ENCODE data around the gene LSM8. TPM values are rescaled to one million over a fixed set of nuclear protein-coding genes. Genes with fewer than 3 reads are reported as not detected.

Gene LSM8
- polyA plus RNA-seq, 1 donor (not counting 4 experiments of a cell fraction or from before 2014, with no cell fraction given) = 50.2 TPM

DNA sequence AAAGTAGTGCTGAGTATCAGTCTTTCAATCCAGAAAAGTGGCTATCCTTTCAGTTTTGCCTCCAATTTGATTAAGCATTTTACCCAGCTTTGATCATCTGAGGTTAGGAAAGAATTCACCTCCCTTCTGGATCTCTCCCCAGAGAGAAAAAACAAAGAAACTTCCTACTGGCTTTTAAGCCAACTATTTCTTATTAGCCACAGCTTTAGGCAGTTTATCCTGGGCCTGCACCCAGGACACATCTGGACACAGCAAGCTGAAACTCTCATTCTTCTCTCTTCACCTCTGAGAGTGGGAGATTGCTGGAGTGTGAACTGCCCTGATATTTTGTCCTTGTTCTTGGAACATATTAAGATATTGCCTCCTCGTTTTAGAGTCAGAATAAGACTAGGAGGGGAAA, 43.5 kb upstream of the LSM8 start:
- no peaks in the 10 kb centered on the region for H3K9me3 ChIP-seq (ENCODE audit: control insufficient read depth, low read depth, low read length)
- FAIRE-seq = peak; percentile 23
- no peaks in the 10 kb centered on the region for H3K79me2 ChIP-seq (ENCODE audit: control insufficient read depth, insufficient read depth, low read length)
- TF ChIP-seq, protein P1, sequence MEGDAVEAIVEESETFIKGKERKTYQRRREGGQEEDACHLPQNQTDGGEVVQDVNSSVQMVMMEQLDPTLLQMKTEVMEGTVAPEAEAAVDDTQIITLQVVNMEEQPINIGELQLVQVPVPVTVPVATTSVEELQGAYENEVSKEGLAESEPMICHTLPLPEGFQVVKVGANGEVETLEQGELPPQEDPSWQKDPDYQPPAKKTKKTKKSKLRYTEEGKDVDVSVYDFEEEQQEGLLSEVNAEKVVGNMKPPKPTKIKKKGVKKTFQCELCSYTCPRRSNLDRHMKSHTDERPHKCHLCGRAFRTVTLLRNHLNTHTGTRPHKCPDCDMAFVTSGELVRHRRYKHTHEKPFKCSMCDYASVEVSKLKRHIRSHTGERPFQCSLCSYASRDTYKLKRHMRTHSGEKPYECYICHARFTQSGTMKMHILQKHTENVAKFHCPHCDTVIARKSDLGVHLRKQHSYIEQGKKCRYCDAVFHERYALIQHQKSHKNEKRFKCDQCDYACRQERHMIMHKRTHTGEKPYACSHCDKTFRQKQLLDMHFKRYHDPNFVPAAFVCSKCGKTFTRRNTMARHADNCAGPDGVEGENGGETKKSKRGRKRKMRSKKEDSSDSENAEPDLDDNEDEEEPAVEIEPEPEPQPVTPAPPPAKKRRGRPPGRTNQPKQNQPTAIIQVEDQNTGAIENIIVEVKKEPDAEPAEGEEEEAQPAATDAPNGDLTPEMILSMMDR (optimal IDR thresholded peaks at IDR 0.05 in 1 of 3, IDR thresholded peaks at IDR 0.05 in 1 of 3, conservative IDR thresholded peaks at IDR 0.05 in 1 of 3; ENCODE audit: extremely low read depth in 1 of 3, insufficient read depth in 2 of 3, low read length in 3 of 3) = no peak
- no peak for TF ChIP-seq EZH2 (IDR thresholded peaks at IDR 0.05; ENCODE audit: low read length)
- H3K4me2 ChIP-seq (ENCODE audit: control insufficient read depth, extremely low read depth, insufficient read depth, low read depth, low read length) = no peak overlapping the region
- no peaks in the 10 kb centered on the region for H3K36me3 ChIP-seq (ENCODE audit: control insufficient read depth in 2 of 2, extremely low read depth in 1 of 2, insufficient read depth in 2 of 2, low read length in 2 of 2)
- dilution Hi-C loops (cut with MboI; ENCODE audit: extremely low pct_ligation_motif_present, low sequenced_read_pairs) = no loop called here
- no peaks in the 10 kb centered on the region for H3K27me3 ChIP-seq (ENCODE audit: control insufficient read depth, extremely low read depth, insufficient read depth, low read length)
- H2AFZ ChIP-seq (ENCODE audit: control insufficient read depth, low read length) = no peak overlapping the region
- no peak overlapping the region for H3K9ac ChIP-seq (ENCODE audit: control insufficient read depth, extremely low read depth, insufficient read depth, low read length)
- H4K20me1 ChIP-seq (ENCODE audit: control insufficient read depth, extremely low read depth, insufficient read depth, low read length) = no peaks in the 10 kb centered on the region
- DNase-seq (ENCODE audit: low read depth, low spot score) = no peak
- H3K4me1 ChIP-seq (ENCODE audit: control insufficient read depth, extremely low read depth, insufficient read depth, low read length) = no peaks in the 10 kb centered on the region
- H3K27ac ChIP-seq (ENCODE audit: control insufficient read depth, insufficient read depth, low read length) = no peak overlapping the region
- H3K9me1 ChIP-seq (ENCODE audit: control insufficient read depth, extremely low read depth, insufficient read depth, low read length) = no peaks in the 10 kb centered on the region
- no peak overlapping the region for H3K4me3 ChIP-seq (ENCODE audit: control insufficient read depth in 2 of 3, extremely low read depth in 1 of 3, insufficient read depth in 2 of 3, low read depth in 1 of 3, low read length in 3 of 3)

DNA sequence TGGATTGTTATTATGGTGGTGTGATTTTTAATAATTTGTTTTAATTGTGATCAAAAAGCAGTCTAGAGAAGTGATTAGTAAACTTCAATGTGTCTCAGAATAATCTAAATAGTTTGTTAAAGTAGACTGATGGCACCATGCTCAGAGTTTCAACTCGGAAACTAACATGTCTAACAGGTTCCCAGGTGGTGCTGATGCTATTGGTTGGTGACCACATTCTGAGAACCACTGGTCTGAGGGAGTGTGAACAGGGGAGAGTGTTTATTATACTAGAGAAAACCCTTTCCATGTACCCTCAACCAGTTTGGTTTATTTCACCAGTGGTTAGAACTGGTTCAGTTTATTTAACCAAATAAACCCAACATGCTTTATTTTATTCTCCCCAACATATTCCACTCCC, 42.0 kb upstream of the LSM8 start:
- TF ChIP-seq, protein P1 (optimal IDR thresholded peaks at IDR 0.05 in 1 of 3, IDR thresholded peaks at IDR 0.05 in 1 of 3, conservative IDR thresholded peaks at IDR 0.05 in 1 of 3; ENCODE audit: extremely low read depth in 1 of 3, insufficient read depth in 2 of 3, low read length in 3 of 3) = no peak
- TF ChIP-seq EZH2 (IDR thresholded peaks at IDR 0.05; ENCODE audit: low read length) = no peak
- FAIRE-seq = no peak
- dilution Hi-C loops (cut with MboI; ENCODE audit: extremely low pct_ligation_motif_present, low sequenced_read_pairs) = no loop called here

More for the DNA sequence above, 42.0 kb upstream of the LSM8 start:
- Histone ChIP-seq H3K9me1 (ENCODE audit: control insufficient read depth, extremely low read depth, insufficient read depth, low read length) (no peaks in the 10 kb centered on the region), H3K9ac (ENCODE audit: control insufficient read depth, extremely low read depth, insufficient read depth, low read length) (no peak overlapping the region), H3K79me2 (ENCODE audit: control insufficient read depth, insufficient read depth, low read length) (no peaks in the 10 kb centered on the region), H3K4me1 (ENCODE audit: control insufficient read depth, extremely low read depth, insufficient read depth, low read length) (no peaks in the 10 kb centered on the region), H3K27ac (ENCODE audit: control insufficient read depth, insufficient read depth, low read length) (no peak overlapping the region), H3K36me3 (ENCODE audit: control insufficient read depth in 2 of 2, extremely low read depth in 1 of 2, insufficient read depth in 2 of 2, low read length in 2 of 2) (no peaks in the 10 kb centered on the region), H3K4me3 (ENCODE audit: control insufficient read depth in 2 of 3, extremely low read depth in 1 of 3, insufficient read depth in 2 of 3, low read depth in 1 of 3, low read length in 3 of 3) (no peak overlapping the region), H2AFZ (ENCODE audit: control insufficient read depth, low read length) (no peak overlapping the region), H3K27me3 (ENCODE audit: control insufficient read depth, extremely low read depth, insufficient read depth, low read length) (no peaks in the 10 kb centered on the region), H3K4me2 (ENCODE audit: control insufficient read depth, extremely low read depth, insufficient read depth, low read depth, low read length) (no peak overlapping the region), H3K9me3 (ENCODE audit: control insufficient read depth, low read depth, low read length) (no peaks in the 10 kb centered on the region), H4K20me1 (ENCODE audit: control insufficient read depth, extremely low read depth, insufficient read depth, low read length) (no peaks in the 10 kb centered on the region)
- no peak for DNase-seq (ENCODE audit: low read depth, low spot score)

Data from keratinocyte (primary cell).